HepG2 (cell line): ENCODE measurements around the gene HACL1. TPM values are rescaled to one million over a fixed set of nuclear protein-coding genes. Genes with fewer than 3 reads are reported as not detected.

Experiments
- ATAC-seq: fragments of 200-7000 bp; cut with Tn5 transposase; 3 replicates; pipeline ENCODE4 v1.9.1; 2020; ENCODE audit warnings: mild to moderate bottlenecking, moderate library complexity
- BruUV-seq: library from RNA; stranded (reverse); fragments of 400-500 nt; replicated peaks from 2 replicates; lab custom pipeline; 2021; lab: Mats Ljungman, UMichigan
- CTCF ChIA-PET: fragments of 300-600 bp; formaldehyde crosslinking; extraction: SDS; loops from one replicate; lab custom pipeline; 2021; ENCODE audit warnings: low total read pairs, inconsistent platforms, low intra/inter-chr PET ratio; lab: Yijun Ruan, JAX
- POLR2A ChIA-PET: fragments of 350-600 bp; sonication (Branson Sonifier 250); formaldehyde crosslinking; loops from one replicate; lab custom pipeline; 2020; ENCODE audit warnings: antibody characterized with exemption, inconsistent platforms; lab: Yijun Ruan, JAX
- DNase-seq: peaks from one replicate; pipeline ENCODE4 v3.0.0-alpha.2; 2015; ENCODE audit warnings: low spot score
- FAIRE-seq: peaks from 3 replicates; lab custom pipeline; 2011; peaks lifted over from hg19 to GRCh38; lab: Jason Lieb, UNC
- H2AFZ ChIP-seq: one replicate; pipeline ENCODE4 v1.6.1; 2011; ENCODE audit warnings: low read length, inconsistent platforms
- H3K27ac ChIP-seq: fragments of 300-600 bp; 3 replicates; pipeline ENCODE4 v1.8.0; 2011; ENCODE audit warnings: mixed run types, mild to moderate bottlenecking, mixed read lengths, low read length, inconsistent platforms; ENCODE audit not compliant: insufficient read depth; ENCODE audit errors: extremely low read length
- H3K27me3 ChIP-seq, 2 experiments: fragments of 200-600 bp in 1 of 2; 2 replicates in 1 of 2; 3 replicates in 1 of 2; pipeline versions ENCODE4 v1.6.0 to v1.8.0; 2011; ENCODE audit warnings: low read length in 2 of 2, mild to moderate bottlenecking in 2 of 2, moderate library complexity in 2 of 2, inconsistent platforms in 1 of 2; ENCODE audit not compliant: insufficient read depth in 2 of 2, control insufficient read depth in 1 of 2
- H3K36me3 ChIP-seq, 2 experiments: fragments of 200-600 bp in 1 of 2; replicated peaks in 1 of 2; 2 replicates in 1 of 2; 3 replicates in 1 of 2; pipeline versions ENCODE4 v1.5.1 to v1.8.0; 2011; ENCODE audit warnings: low read length in 2 of 2, inconsistent platforms in 1 of 2; ENCODE audit not compliant: insufficient read depth in 2 of 2, control insufficient read depth in 1 of 2
- H3K4me1 ChIP-seq: 2 replicates; pipeline ENCODE4 v1.5.1; 2012; ENCODE audit warnings: low read length, inconsistent platforms; ENCODE audit not compliant: insufficient read depth
- H3K4me2 ChIP-seq: 2 replicates; pipeline ENCODE4 v1.6.0; 2011; ENCODE audit warnings: low read depth, low read length, inconsistent platforms
- H3K4me3 ChIP-seq, 3 experiments: fragments of 200-600 bp in 1 of 3; sonication (generic), shearing (Covaris generic) in 1 of 3; replicated peaks in 1 of 3; 2 replicates each; pipeline ENCODE4 v1.5.1; 2011 to 2016; ENCODE audit warnings: low read length in 3 of 3, inconsistent platforms in 2 of 3, low read depth in 2 of 3, mild to moderate bottlenecking in 2 of 3, control low read depth in 1 of 3, mixed read lengths in 1 of 3; ENCODE audit not compliant: insufficient read depth in 1 of 3
- H3K79me2 ChIP-seq: one replicate; pipeline ENCODE4 v1.6.1; 2011; ENCODE audit warnings: low read length, inconsistent platforms; ENCODE audit not compliant: insufficient read depth
- H3K9ac ChIP-seq: 2 replicates; pipeline ENCODE4 v1.6.0; 2011; ENCODE audit warnings: mild to moderate bottlenecking, low read depth, low read length, inconsistent platforms; ENCODE audit not compliant: insufficient read depth
- H3K9me3 ChIP-seq: 2 replicates; pipeline ENCODE4 v1.5.1; 2012; ENCODE audit warnings: mild to moderate bottlenecking, low read length
- H4K20me1 ChIP-seq: 2 replicates; pipeline ENCODE4 v1.6.0; 2011; ENCODE audit warnings: inconsistent platforms, mild to moderate bottlenecking, low read length, moderate library complexity; ENCODE audit not compliant: insufficient read depth
- CEBPB ChIP-seq: IDR thresholded peaks from 2 replicates; pipeline ENCODE4 v1.6.1; 2011; ENCODE audit warnings: low read depth, low read length, improper control_type of control experiment, borderline replicate concordance
- ERF ChIP-seq: IDR thresholded peaks from 2 replicates; pipeline ENCODE4 v1.6.1; 2018; ENCODE audit warnings: missing biosample characterization, missing genetic modification reagents
- HMGA1 ChIP-seq: sonication (generic); formaldehyde crosslinking; conservative IDR thresholded peaks from 2 replicates; pipeline ENCODE4 v1.4.0; 2020; ENCODE audit warnings: missing genetic modification reagents
- MLXIP ChIP-seq: sonication (generic); formaldehyde crosslinking; IDR thresholded peaks from 2 replicates; pipeline ENCODE4 v1.9.0; 2021; ENCODE audit warnings: missing genetic modification reagents, borderline replicate concordance
- MTA3 ChIP-seq: sonication (generic); formaldehyde crosslinking; IDR thresholded peaks from 2 replicates; pipeline ENCODE4 v1.4.0; 2020; ENCODE audit warnings: missing genetic modification reagents
- NCOA5 ChIP-seq: sonication (generic); formaldehyde crosslinking; IDR thresholded peaks from 2 replicates; pipeline ENCODE4 v1.4.0; 2020; ENCODE audit warnings: missing genetic modification reagents
- POLR2AphosphoS2 ChIP-seq: IDR thresholded peaks from 2 replicates; pipeline ENCODE4 v1.6.1; 2011; ENCODE audit warnings: low read depth, low read length, improper control_type of control experiment
- SIX4 ChIP-seq: sonication (generic); formaldehyde crosslinking; IDR thresholded peaks from 2 replicates; pipeline ENCODE4 v1.4.0; 2020; ENCODE audit warnings: missing genetic modification reagents
- TEAD3 ChIP-seq: optimal IDR thresholded peaks from 2 replicates; pipeline ENCODE3; 2016; ENCODE audit warnings: borderline replicate concordance
- THYN1 ChIP-seq: sonication (generic); formaldehyde crosslinking; IDR thresholded peaks from 2 replicates; pipeline ENCODE4 v1.8.1; 2023; ENCODE audit warnings: low read depth, mild to moderate bottlenecking, moderate library complexity, missing genetic modification reagents, borderline replicate concordance
- TOPORS ChIP-seq: sonication (generic); formaldehyde crosslinking; IDR thresholded peaks from 2 replicates; pipeline ENCODE4 v1.8.0; 2023; ENCODE audit warnings: mild to moderate bottlenecking, missing genetic modification reagents
- ZBTB38 ChIP-seq: sonication (generic); formaldehyde crosslinking; IDR thresholded peaks from 2 replicates; pipeline ENCODE4 v1.5.1; 2020; ENCODE audit warnings: mild to moderate bottlenecking, missing genetic modification reagents
- ZBTB8A ChIP-seq: sonication (generic); formaldehyde crosslinking; IDR thresholded peaks from 2 replicates; pipeline ENCODE4 v1.4.0; 2020; ENCODE audit warnings: mild to moderate bottlenecking, low read depth, missing genetic modification reagents, borderline replicate concordance
- ZNF207 ChIP-seq: fragments of 450-650 bp; IDR thresholded peaks from 2 replicates; pipeline ENCODE4 v1.6.1; 2016; ENCODE audit warnings: antibody characterized with exemption, borderline replicate concordance
- ZNF337 ChIP-seq: sonication (generic); formaldehyde crosslinking; IDR thresholded peaks from 2 replicates; pipeline ENCODE4 v1.5.1; 2020; ENCODE audit warnings: missing genetic modification reagents, low read depth, mild to moderate bottlenecking, borderline replicate concordance
- ZNF33A ChIP-seq: sonication (generic); formaldehyde crosslinking; IDR thresholded peaks from 2 replicates; pipeline ENCODE4 v1.5.1; 2020; ENCODE audit warnings: missing genetic modification reagents, mild to moderate bottlenecking, moderate library complexity, borderline replicate concordance
- ZNF556 ChIP-seq: sonication (generic); formaldehyde crosslinking; IDR thresholded peaks from 2 replicates; pipeline ENCODE4 v1.4.0; 2020; ENCODE audit warnings: mild to moderate bottlenecking, missing genetic modification reagents, borderline replicate concordance
- ZNF589 ChIP-seq: sonication (generic); formaldehyde crosslinking; conservative IDR thresholded peaks from 2 replicates; pipeline ENCODE4 v1.8.0; 2022; ENCODE audit warnings: mild to moderate bottlenecking, moderate library complexity, missing genetic modification reagents
- ZNF768 ChIP-seq: sonication (generic); formaldehyde crosslinking; IDR thresholded peaks from 2 replicates; pipeline ENCODE4 v1.4.0; 2020; ENCODE audit warnings: missing genetic modification reagents
- WGBS: methylation state at CpG from one replicate; pipeline ENCODE4 v1.1.6; 2017; ENCODE audit warnings: low lambda C conversion rate; 5-methylcytosine and 5-hydroxymethylcytosine counted together
- in situ Hi-C: cut with HindIII; loops from 2 replicates; pipeline ENCODE4 v1.10.0; 2017; ENCODE audit warnings: low pct_unique_long_range_greater_than_20kb; ENCODE audit not compliant: extremely low pct_ligation_motif_present
- intact Hi-C: fragments of 100-400 bp; cut with micrococcal nuclease; formaldehyde crosslinking; loops from one replicate; pipeline ENCODE4 v1.10.0; 2022; ENCODE audit not compliant: unreplicated experiment
- polyA plus RNA-seq, 8 experiments: library from polyadenylated mRNA; depleted of rRNA in 3 of 8; stranded (reverse) in 7 of 8; unstranded in 1 of 8; fragments of >200 nt; fragmentation: Illumina TruSeq in 4 of 8; extraction: Trizol in 4 of 8; gene quantifications; 2 replicates each; pipeline versions ENCODE4 v1.2.1 to v1.2.3, GENCODE V29; 2011 to 2016; ENCODE audit warnings: low read depth in 4 of 8, missing spikeins in 1 of 8, mixed read lengths in 1 of 8; ENCODE audit not compliant: insufficient read depth in 1 of 8
- total RNA-seq, 5 experiments: library from RNA; depleted of rRNA; stranded (reverse); fragments of >200 nt; fragmentation: Illumina TruSeq; extraction: Trizol; gene quantifications; 2 replicates each; pipeline ENCODE4 v1.2.3, GENCODE V29; 2016; ENCODE audit warnings: low read depth in 1 of 5
- TF ChIP-seq, protein P1 (sequence below): sonication (generic); formaldehyde crosslinking; IDR thresholded peaks from 2 replicates; pipeline ENCODE4 v1.4.0; 2020; ENCODE audit warnings: missing genetic modification reagents
- TF ChIP-seq, protein P2 (sequence below): IDR thresholded peaks from 2 replicates; pipeline ENCODE4 v1.6.1; 2016; ENCODE audit warnings: low read depth, control low read depth

HACL1 gene
- total and polyA plus RNA-seq, 2 of the 13 experiments (the other 11 are each of a cell fraction or from before 2014, with no cell fraction given), result 22.1 to 25.7 TPM

DNA sequence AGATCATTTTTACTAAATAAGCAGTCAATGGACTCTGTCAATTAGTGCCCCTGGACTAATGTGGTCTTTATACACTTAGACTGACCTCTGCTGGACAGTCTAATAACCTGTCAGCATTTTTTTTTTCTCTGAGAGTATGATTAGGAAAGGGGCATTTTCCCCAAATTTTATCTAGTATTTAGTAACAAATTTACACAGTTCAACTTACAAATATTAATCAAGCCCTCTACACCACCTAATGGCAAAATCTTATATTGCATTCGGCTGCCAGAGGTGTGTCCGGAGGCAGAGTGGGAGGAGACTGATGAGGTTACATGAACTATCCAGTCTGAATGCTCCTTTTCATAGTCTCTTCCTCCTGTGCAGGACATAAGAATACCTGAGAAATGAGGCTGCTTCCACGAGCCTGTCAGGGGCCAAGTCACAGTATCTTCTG is 43.8 kb downstream of the HACL1 start:
- FAIRE-seq, result no peak
- TF ChIP-seq SIX4 (CRISPR knock-in tag) (no peak), NCOA5 (CRISPR knock-in tag) (no peak), TEAD3 (CRISPR knock-in tag) (peak; percentile 14), MLXIP (CRISPR knock-in tag) (no peak), ERF (CRISPR knock-in tag) (no peak), TOPORS (CRISPR knock-in tag) (no peak), ZNF589 (CRISPR knock-in tag) (no peak), POLR2AphosphoS2 (no peak), ZNF768 (CRISPR knock-in tag) (no peak), ZNF556 (no peak), ZNF33A (CRISPR knock-in tag) (no peak), CEBPB (no peak), ZNF337 (CRISPR knock-in tag) (no peak), MTA3 (CRISPR knock-in tag) (no peak), ZBTB8A (CRISPR knock-in tag) (no peak), HMGA1 (CRISPR knock-in tag) (no peak), THYN1 (no peak), ZNF207 (no peak), ZBTB38 (CRISPR knock-in tag) (no peak)
- TF ChIP-seq, protein P1, sequence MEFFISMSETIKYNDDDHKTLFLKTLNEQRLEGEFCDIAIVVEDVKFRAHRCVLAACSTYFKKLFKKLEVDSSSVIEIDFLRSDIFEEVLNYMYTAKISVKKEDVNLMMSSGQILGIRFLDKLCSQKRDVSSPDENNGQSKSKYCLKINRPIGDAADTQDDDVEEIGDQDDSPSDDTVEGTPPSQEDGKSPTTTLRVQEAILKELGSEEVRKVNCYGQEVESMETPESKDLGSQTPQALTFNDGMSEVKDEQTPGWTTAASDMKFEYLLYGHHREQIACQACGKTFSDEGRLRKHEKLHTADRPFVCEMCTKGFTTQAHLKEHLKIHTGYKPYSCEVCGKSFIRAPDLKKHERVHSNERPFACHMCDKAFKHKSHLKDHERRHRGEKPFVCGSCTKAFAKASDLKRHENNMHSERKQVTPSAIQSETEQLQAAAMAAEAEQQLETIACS (CRISPR knock-in tag), result no peak
- TF ChIP-seq, protein P2, sequence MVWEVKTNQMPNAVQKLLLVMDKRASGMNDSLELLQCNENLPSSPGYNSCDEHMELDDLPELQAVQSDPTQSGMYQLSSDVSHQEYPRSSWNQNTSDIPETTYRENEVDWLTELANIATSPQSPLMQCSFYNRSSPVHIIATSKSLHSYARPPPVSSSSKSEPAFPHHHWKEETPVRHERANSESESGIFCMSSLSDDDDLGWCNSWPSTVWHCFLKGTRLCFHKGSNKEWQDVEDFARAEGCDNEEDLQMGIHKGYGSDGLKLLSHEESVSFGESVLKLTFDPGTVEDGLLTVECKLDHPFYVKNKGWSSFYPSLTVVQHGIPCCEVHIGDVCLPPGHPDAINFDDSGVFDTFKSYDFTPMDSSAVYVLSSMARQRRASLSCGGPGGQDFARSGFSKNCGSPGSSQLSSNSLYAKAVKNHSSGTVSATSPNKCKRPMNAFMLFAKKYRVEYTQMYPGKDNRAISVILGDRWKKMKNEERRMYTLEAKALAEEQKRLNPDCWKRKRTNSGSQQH (CRISPR knock-in tag), result no peak

More for the DNA sequence above, 43.8 kb downstream of the HACL1 start:
- peak; percentile 75 for DNase-seq
- Histone ChIP-seq H4K20me1 (no peaks in the 10 kb centered on the region), H3K4me3 (no peak overlapping the region), H3K4me2 (peak overlapping the region; percentile 21; the same call in 1 of the 2 replicates), H3K9me3 (no peaks in the 10 kb centered on the region), H3K79me2 (no peaks in the 10 kb centered on the region), H3K27me3 (no peaks in the 10 kb centered on the region), H3K4me1 (peaks cover 27% of the 10 kb centered on the region), H3K36me3 (peaks cover under 1 to 10% of the 10 kb centered on the region in 2 experiments; a peak in 3 of 5 replicates), H2AFZ (no peak overlapping the region), H3K9ac (no peak overlapping the region), H3K27ac (peak overlapping the region; percentile 32)
- peak; percentile 86 for ATAC-seq
- in situ Hi-C loops, result loop anchor here (5.0 kb wide), 1 partner anchor 130 kb away; the partner anchor contains the start of genes EAF1 and METTL6
- BruUV-seq, result no TSS peak
- ChIA-PET POLR2A (no interaction called here), CTCF (interaction anchor here (0.7 to 1.7 kb wide), 3 partner anchors 31 to 290 kb away, joined by 3 to 5 read pairs (median 4); no protein-coding TSS in a partner anchor)
- 0% methylated on average over 3 of the region's 3 CpGs for WGBS
- intact Hi-C loops, result loop anchor here (1.0 to 10.0 kb wide), 4 partner anchors 31 to 353 kb away; partner anchors contain the start of genes CAPN7, EAF1 and METTL6
